ENCODE data around the gene AFMID. TPM values are rescaled to one million over a fixed set of nuclear protein-coding genes. Genes with fewer than 3 reads are reported as not detected.
A peak's percentile ranks its signal among the peaks of the same experiment; 100 is the strongest.
"Not testable (repeated sequence)": the region's sequence is repeated elsewhere in the genome, so short reads cannot be mapped to it uniquely, and the experiment has no call there.

The AFMID gene
- total and polyA plus RNA-seq, 2 donors from 2014 or later, result 63.9 to 118 TPM

DNA sequence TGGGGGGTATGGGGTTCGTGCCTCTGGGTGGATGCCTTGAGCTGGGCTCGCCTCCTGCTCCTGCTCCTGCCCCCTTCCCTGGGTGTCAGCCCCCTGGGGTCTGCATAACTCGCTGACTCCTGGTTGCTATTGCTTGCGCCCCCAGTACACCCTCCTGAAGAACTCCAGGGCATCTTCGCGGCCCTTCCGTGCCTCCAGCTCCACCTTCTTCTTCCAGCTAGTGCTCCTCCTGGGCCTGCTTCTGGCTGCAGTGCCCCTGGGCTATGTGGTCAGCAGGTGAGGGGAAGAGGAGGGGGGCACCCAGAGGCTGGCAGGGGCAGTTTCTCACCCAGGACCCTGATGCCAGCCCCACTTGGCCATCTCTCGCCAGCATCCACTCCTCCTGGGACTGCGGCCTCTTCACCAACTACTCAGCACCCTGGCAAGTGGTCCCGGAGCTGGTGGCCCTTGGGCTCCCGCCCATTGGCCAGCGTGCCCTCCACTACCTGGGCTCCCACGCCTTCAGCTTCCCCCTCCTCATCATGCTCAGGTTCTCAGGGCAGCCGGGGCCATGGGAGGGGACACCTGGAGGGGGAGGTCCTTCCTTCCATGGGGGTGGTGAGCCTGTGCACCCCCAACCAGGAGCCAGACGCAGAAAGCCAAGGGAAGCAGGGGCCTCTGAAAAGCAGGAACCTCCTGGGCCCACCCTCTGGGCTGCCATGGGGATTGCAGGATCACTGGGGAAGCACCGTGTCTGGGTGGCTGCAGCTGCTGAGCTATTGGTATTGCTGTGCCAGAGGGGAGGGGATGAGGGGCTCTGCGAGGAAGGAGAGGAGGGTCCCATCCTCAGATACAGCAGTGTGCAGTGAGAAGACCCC, 48.7 kb upstream of the AFMID start:
- FAIRE-seq (no peak), DNase-seq (peak in 1 of 5 donors; percentile 52)
- Histone ChIP-seq H3K36me3 (ENCODE audit: control insufficient read depth in 2 of 3, insufficient read depth in 3 of 3, low read length in 3 of 3) (no peaks in the 10 kb centered on the region), H3K27ac (ENCODE audit: low read depth in 2 of 2, low read length in 2 of 2) (no peak overlapping the region), H3K27me3 (ENCODE audit: control insufficient read depth, insufficient read depth, low read length) (no peaks in the 10 kb centered on the region), H3K4me1 (ENCODE audit: control insufficient read depth in 2 of 3, insufficient read depth in 2 of 3, low read depth in 1 of 3, low read length in 3 of 3) (peaks cover 0 to 11% (median 5%) of the 10 kb centered on the region in 3 donors), H3K9me3 (ENCODE audit: control insufficient read depth in 2 of 3, insufficient read depth in 1 of 3, low read length in 3 of 3) (no peaks in the 10 kb centered on the region), H3K9ac (ENCODE audit: low read length in 3 of 3) (no peak overlapping the region), H3K4me3 (ENCODE audit: low read length in 3 of 3) (no peak overlapping the region)
- TF ChIP-seq, protein P1, sequence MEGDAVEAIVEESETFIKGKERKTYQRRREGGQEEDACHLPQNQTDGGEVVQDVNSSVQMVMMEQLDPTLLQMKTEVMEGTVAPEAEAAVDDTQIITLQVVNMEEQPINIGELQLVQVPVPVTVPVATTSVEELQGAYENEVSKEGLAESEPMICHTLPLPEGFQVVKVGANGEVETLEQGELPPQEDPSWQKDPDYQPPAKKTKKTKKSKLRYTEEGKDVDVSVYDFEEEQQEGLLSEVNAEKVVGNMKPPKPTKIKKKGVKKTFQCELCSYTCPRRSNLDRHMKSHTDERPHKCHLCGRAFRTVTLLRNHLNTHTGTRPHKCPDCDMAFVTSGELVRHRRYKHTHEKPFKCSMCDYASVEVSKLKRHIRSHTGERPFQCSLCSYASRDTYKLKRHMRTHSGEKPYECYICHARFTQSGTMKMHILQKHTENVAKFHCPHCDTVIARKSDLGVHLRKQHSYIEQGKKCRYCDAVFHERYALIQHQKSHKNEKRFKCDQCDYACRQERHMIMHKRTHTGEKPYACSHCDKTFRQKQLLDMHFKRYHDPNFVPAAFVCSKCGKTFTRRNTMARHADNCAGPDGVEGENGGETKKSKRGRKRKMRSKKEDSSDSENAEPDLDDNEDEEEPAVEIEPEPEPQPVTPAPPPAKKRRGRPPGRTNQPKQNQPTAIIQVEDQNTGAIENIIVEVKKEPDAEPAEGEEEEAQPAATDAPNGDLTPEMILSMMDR (IDR thresholded peaks at IDR 0.05; ENCODE audit: borderline replicate concordance, extremely low read depth, insufficient read depth), result no peak
- intact Hi-C loops (cut with DNase I), result no loop called here

DNA sequence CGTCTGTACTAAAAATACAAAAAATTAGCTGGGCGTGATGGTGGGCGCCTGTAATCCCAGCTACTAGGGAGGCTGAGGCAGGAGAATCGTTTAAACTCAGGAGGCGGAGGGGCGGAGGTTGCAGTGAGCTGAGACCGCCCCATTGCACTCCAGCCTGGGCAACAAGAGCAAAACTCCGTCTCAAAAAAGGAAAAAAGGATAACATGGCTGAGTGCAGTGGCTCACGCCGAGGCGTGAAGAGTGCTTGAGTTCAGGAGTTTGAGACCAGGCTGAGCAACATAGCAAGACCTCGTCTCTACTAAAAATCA, 47.3 kb upstream of the AFMID start:
- H3K27ac ChIP-seq (ENCODE audit: low read depth in 2 of 2, low read length in 2 of 2); FAIRE-seq; H3K36me3 ChIP-seq (ENCODE audit: control insufficient read depth in 2 of 3, insufficient read depth in 3 of 3, low read length in 3 of 3); H3K27me3 ChIP-seq (ENCODE audit: control insufficient read depth, insufficient read depth, low read length); intact Hi-C loops (cut with DNase I); H3K4me3 ChIP-seq (ENCODE audit: low read length in 3 of 3); H3K9ac ChIP-seq (ENCODE audit: low read length in 3 of 3); H3K9me3 ChIP-seq (ENCODE audit: control insufficient read depth in 2 of 3, insufficient read depth in 1 of 3, low read length in 3 of 3); DNase-seq: not testable (repeated sequence)
- H3K4me1 ChIP-seq (ENCODE audit: control insufficient read depth in 2 of 3, insufficient read depth in 2 of 3, low read depth in 1 of 3, low read length in 3 of 3), result peaks cover 0 to 22% (median 17%) of the 10 kb centered on the region in 3 donors

DNA sequence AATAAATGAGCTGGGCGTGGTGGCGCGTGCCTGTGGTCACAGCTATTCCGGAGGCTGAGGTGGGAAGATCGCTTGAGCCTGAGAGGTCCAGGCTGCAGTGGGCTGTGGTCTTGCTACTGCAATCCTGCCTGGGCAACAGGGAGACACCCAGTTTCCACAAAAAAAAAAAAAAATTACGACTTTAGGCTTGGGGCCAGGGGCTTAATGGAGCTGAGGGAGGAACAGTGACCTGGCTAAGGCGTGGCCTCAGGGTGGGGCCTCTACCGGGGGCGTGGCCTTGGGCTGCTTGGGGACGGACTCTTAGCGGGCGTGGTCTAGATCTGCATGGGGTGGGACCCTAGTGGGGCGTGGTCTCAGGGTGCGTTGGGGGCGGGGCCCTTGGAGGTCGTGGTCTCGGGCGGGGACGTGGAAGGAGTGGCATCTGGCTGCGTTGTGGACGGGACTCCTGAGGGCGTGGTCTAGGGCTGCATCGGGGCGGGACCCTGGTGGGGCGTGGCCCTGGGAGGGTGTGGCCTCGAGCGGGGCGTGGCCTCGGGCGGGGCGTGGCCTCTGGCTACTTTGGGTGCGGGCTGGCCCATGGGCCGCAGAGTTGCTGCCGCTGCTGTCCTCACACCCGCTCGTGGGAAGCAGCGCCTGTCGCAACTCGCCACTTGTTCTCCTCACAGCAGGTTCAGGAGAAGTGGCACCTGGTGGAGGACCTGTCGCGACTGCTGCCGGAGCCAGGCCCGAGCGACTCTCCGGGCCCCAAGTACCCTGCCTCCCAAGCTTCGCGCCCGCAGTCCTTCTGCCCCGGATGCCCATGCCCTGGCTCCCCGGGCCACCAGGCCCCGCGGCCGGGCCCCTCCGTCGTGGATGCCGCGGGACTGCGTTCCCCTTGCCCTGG, 46.8 kb upstream of the AFMID start:
- no peaks in the 10 kb centered on the region for H3K9me3 ChIP-seq (ENCODE audit: control insufficient read depth in 2 of 3, insufficient read depth in 1 of 3, low read length in 3 of 3)
- TF ChIP-seq, protein P1 (IDR thresholded peaks at IDR 0.05; ENCODE audit: borderline replicate concordance, extremely low read depth, insufficient read depth), result no peak
- no peak overlapping the region for H3K27ac ChIP-seq (ENCODE audit: low read depth in 2 of 2, low read length in 2 of 2)
- FAIRE-seq (no peak), DNase-seq (peak; percentile 88 to 98 (median 90))
- peaks cover 0 to 28% (median 23%) of the 10 kb centered on the region in 3 donors for H3K4me1 ChIP-seq (ENCODE audit: control insufficient read depth in 2 of 3, insufficient read depth in 2 of 3, low read depth in 1 of 3, low read length in 3 of 3)
- no peak overlapping the region for H3K9ac ChIP-seq (ENCODE audit: low read length in 3 of 3)
- intact Hi-C loops (cut with DNase I), result no loop called here
- H3K36me3 ChIP-seq (ENCODE audit: control insufficient read depth in 2 of 3, insufficient read depth in 3 of 3, low read length in 3 of 3), result no peaks in the 10 kb centered on the region
- H3K4me3 ChIP-seq (ENCODE audit: low read length in 3 of 3), result no peak overlapping the region
- no peaks in the 10 kb centered on the region for H3K27me3 ChIP-seq (ENCODE audit: control insufficient read depth, insufficient read depth, low read length)
